Mammary epithelial cell (primary cell): Measurements from ENCODE around the gene ROBO1.

Source experiments
- EZH2 ChIP-seq: IDR thresholded peaks from 2 replicates; pipeline ENCODE4 v1.6.1; 2012; ENCODE audit warnings: low read length, inconsistent platforms, borderline replicate concordance
- TF ChIP-seq, protein P1 (sequence below), 2 donors: IDR thresholded peaks in 1 of 2; conservative IDR thresholded peaks in 1 of 2; 2 replicates each; pipeline ENCODE4 v1.5.1; 2011 to 2012; ENCODE audit warnings: inconsistent platforms in 2 of 2, low read length in 2 of 2, mild to moderate bottlenecking in 2 of 2, control low read depth in 1 of 2, low read depth in 1 of 2; ENCODE audit not compliant: insufficient read depth in 1 of 2; ENCODE audit errors: extremely low read depth in 1 of 2

DNA sequence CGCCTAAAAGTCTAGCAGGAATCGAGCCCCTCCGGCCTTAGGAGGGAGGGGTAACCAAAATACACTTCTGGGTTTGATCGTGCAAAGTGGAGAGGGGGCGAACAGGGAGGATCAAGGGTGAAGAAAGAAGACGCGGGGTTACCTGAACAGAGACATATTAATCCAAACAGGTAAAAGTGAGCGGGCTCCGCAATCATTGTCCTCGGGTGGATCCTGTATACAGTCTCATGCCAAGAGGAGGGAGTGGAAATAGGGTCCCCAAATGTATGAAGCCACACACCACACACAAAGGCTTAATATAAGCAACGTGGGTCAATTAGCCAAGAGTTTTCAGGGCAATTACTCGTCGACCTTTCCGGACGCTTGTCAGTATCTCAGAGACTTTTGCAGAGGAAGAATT is 749.5 kb downstream of the ROBO1 start:
- TF ChIP-seq, protein P1, sequence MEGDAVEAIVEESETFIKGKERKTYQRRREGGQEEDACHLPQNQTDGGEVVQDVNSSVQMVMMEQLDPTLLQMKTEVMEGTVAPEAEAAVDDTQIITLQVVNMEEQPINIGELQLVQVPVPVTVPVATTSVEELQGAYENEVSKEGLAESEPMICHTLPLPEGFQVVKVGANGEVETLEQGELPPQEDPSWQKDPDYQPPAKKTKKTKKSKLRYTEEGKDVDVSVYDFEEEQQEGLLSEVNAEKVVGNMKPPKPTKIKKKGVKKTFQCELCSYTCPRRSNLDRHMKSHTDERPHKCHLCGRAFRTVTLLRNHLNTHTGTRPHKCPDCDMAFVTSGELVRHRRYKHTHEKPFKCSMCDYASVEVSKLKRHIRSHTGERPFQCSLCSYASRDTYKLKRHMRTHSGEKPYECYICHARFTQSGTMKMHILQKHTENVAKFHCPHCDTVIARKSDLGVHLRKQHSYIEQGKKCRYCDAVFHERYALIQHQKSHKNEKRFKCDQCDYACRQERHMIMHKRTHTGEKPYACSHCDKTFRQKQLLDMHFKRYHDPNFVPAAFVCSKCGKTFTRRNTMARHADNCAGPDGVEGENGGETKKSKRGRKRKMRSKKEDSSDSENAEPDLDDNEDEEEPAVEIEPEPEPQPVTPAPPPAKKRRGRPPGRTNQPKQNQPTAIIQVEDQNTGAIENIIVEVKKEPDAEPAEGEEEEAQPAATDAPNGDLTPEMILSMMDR (conservative IDR thresholded peaks at IDR 0.05 in 1 of 2, IDR thresholded peaks at IDR 0.05 in 1 of 2; ENCODE audit: extremely low read depth in 1 of 2, insufficient read depth in 1 of 2, low read depth in 1 of 2, low read length in 2 of 2) = no peak
- no peak for TF ChIP-seq EZH2
